ENCODE results near the gene PKD2L1. TPM values are rescaled to one million over a fixed set of nuclear protein-coding genes. Genes with fewer than 3 reads are reported as not detected.
A peak's percentile ranks its signal among the peaks of the same experiment; 100 is the strongest.

Gene PKD2L1
- total and polyA plus RNA-seq, 9 of the 15 experiments (the other 6 are each of a cell fraction or from before 2014, with no cell fraction given) = not detected

- H3K4me1 ChIP-seq (replicated peaks in 1 of 2; ENCODE audit: control insufficient read depth in 2 of 2, insufficient read depth in 2 of 2, low read length in 2 of 2) = peaks cover 17 to 32% of the 10 kb centered on the region in 2 experiments
- BruUV-seq (replicated peaks) = no TSS peak
- TF ChIP-seq PML (IDR thresholded peaks at IDR 0.05; ENCODE audit: low read length) (peak; percentile 24; the same call in 1 of the 2 replicates), SREBF1 (IDR thresholded peaks at IDR 0.05; ENCODE audit: borderline replicate concordance, low read depth, low read length) (no peak), POLR2AphosphoS2 (IDR thresholded peaks at IDR 0.05; ENCODE audit: low read length) (peak; percentile 64; the same call in 1 of the 2 replicates), SUPT5H (IDR thresholded peaks at IDR 0.05) (peak; percentile 44), TCFL5 (CRISPR knock-in tag; conservative IDR thresholded peaks at IDR 0.05) (no peak), POLR2A (conservative IDR thresholded peaks at IDR 0.05) (peak; percentile 52; the same call in 1 of the 2 replicates), EZH2 (IDR thresholded peaks at IDR 0.05; ENCODE audit: borderline replicate concordance, low read depth, low read length) (no peak), ARHGAP35 (IDR thresholded peaks at IDR 0.05; ENCODE audit: partially characterized antibody) (no peak), SPI1 (IDR thresholded peaks at IDR 0.05; ENCODE audit: borderline replicate concordance, low read depth, low read length) (no peak), GABPB2 (CRISPR knock-in tag; conservative IDR thresholded peaks at IDR 0.05) (no peak), DNMT1 (IDR thresholded peaks at IDR 0.05) (no peak), ZNF79 (CRISPR knock-in tag; IDR thresholded peaks at IDR 0.05; ENCODE audit: low read depth) (no peak), GABPB1 (CRISPR knock-in tag; IDR thresholded peaks at IDR 0.05) (no peak), TFE3 (CRISPR knock-in tag; IDR thresholded peaks at IDR 0.05) (no peak)
- TF ChIP-seq, protein P1, sequence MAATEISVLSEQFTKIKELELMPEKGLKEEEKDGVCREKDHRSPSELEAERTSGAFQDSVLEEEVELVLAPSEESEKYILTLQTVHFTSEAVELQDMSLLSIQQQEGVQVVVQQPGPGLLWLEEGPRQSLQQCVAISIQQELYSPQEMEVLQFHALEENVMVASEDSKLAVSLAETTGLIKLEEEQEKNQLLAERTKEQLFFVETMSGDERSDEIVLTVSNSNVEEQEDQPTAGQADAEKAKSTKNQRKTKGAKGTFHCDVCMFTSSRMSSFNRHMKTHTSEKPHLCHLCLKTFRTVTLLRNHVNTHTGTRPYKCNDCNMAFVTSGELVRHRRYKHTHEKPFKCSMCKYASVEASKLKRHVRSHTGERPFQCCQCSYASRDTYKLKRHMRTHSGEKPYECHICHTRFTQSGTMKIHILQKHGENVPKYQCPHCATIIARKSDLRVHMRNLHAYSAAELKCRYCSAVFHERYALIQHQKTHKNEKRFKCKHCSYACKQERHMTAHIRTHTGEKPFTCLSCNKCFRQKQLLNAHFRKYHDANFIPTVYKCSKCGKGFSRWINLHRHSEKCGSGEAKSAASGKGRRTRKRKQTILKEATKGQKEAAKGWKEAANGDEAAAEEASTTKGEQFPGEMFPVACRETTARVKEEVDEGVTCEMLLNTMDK (IDR thresholded peaks at IDR 0.05; ENCODE audit: borderline replicate concordance, insufficient read depth, low read depth, low read length, poor library complexity, severe bottlenecking) = no peak
- peaks cover 27% of the 10 kb centered on the region for H4K20me1 ChIP-seq (replicated peaks; ENCODE audit: control insufficient read depth, insufficient read depth, low read length)
- H3K9me3 ChIP-seq (replicated peaks; ENCODE audit: control insufficient read depth, insufficient read depth, low read depth, low read length) = no peaks in the 10 kb centered on the region
- peaks cover 60% of the 10 kb centered on the region for H3K79me2 ChIP-seq (ENCODE audit: control insufficient read depth, insufficient read depth, low read length)
- no peak for ATAC-seq
- ChIA-PET POLR2A (interaction anchor here (3.0 to 8.7 kb wide), 2 partner anchors 9 to 17 kb away, joined by 19 to 50 read pairs; partner anchors contain the start of gene SCD), CTCF (ENCODE audit: low intra/inter-chr PET ratio) (no interaction called here)
- FAIRE-seq = no peak
- DNase-seq (ENCODE audit: extremely low read depth in 1 of 4, low spot score in 3 of 4) = no peak
- 53% methylated on average over 3 of the region's 4 CpGs for WGBS (ENCODE audit: insufficient coverage, low coverage, missing lambda C conversion rate)
- peaks cover 4% of the 10 kb centered on the region for H3K9me1 ChIP-seq (ENCODE audit: control insufficient read depth, insufficient read depth, low read length)
- H3K4me3 ChIP-seq = no peak overlapping the region
- in situ Hi-C loops (cut with MboI) (no loop called here), intact Hi-C loops (cut with micrococcal nuclease) (no loop called here)
- H3K27me3 ChIP-seq (ENCODE audit: control insufficient read depth in 2 of 2, insufficient read depth in 2 of 2, low read length in 2 of 2) = no peaks in the 10 kb centered on the region
- peaks cover 92% of the 10 kb centered on the region for H3K36me3 ChIP-seq (ENCODE audit: control insufficient read depth, insufficient read depth, low read length)
- H3K27ac ChIP-seq (ENCODE audit: extremely low read depth, low read depth, low read length) = no peak overlapping the region; the same call in 2 of the 3 replicates
- H3K4me2 ChIP-seq (ENCODE audit: insufficient read depth, low read length) = no peak overlapping the region
- H3K9ac ChIP-seq (ENCODE audit: insufficient read depth in 1 of 2, low read depth in 2 of 2, low read length in 2 of 2) = no peak overlapping the region
- no peak overlapping the region for H2AFZ ChIP-seq (ENCODE audit: low read depth, low read length)
Measured at GRCh38 chr10:100357059-100357858, 27.2 kb upstream of the PKD2L1 start.
